ENCODE measurements around the gene TLE2. TPM values are rescaled to one million over a fixed set of nuclear protein-coding genes. Genes with fewer than 3 reads are reported as not detected.

TLE2 gene
- total RNA-seq, 1 experiment from 2014 or later: 6.2 TPM

DNA sequence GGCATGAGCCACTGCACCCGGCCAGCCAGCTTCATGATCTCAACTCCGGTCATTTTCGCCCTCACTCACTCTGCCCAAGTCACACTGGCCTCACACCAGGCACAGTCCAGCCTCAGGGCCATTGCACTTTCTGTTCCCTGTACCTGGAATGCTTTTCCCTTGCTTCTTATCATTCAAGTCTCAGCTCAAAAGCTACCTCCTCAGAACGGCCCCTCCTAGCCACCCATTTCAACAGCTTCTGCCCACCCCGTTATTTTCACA, 2.5 kb upstream of the TLE2 start:
- Histone ChIP-seq H3K4me1 (ENCODE audit: control insufficient read depth, insufficient read depth, low read length) (peaks cover 7% of the 10 kb centered on the region), H3K27ac (ENCODE audit: low read length) (no peak overlapping the region), H3K27me3 (ENCODE audit: control insufficient read depth, insufficient read depth, low read length) (no peaks in the 10 kb centered on the region; the same call in 1 of the 2 replicates), H3K9me3 (ENCODE audit: control insufficient read depth, insufficient read depth, low read depth, low read length) (no peaks in the 10 kb centered on the region), H3K36me3 (ENCODE audit: control insufficient read depth, insufficient read depth, low read length) (no peaks in the 10 kb centered on the region), H3K4me3 (ENCODE audit: low read depth in 2 of 2, low read length in 2 of 2) (no peak overlapping the region)
- intact Hi-C loops (cut with micrococcal nuclease; ENCODE audit: unreplicated experiment) (no loop called here), in situ Hi-C loops (cut with HindIII; ENCODE audit: low pct_unique_long_range_greater_than_20kb, low sequenced_read_pairs) (no loop called here)
- ATAC-seq (no peak), DNase-seq (ENCODE audit: low read depth, low spot score) (no peak)
- TF ChIP-seq POLR2AphosphoS5 (IDR thresholded peaks at IDR 0.05; ENCODE audit: low read depth, low read length) (no peak), TCF7L2 (IDR thresholded peaks at IDR 0.05; ENCODE audit: low read depth, low read length) (no peak), SIN3A (IDR thresholded peaks at IDR 0.05; ENCODE audit: borderline replicate concordance, insufficient read depth, low read depth, low read length) (no peak), CTCF (IDR thresholded peaks at IDR 0.05) (no peak), REST (IDR thresholded peaks at IDR 0.05; ENCODE audit: insufficient read depth in 1 of 2, low read depth in 2 of 2, low read length in 1 of 2) (no peak)
- ChIA-PET POLR2A (interaction anchor here (0.6 kb wide), 1 partner anchor 79 kb away, joined by 8 read pairs; no protein-coding TSS in a partner anchor), CTCF (interaction anchor here (0.7 kb wide), 1 partner anchor 81 kb away, joined by 3 read pairs; no protein-coding TSS in a partner anchor)
- no TSS peak for BruUV-seq (replicated peaks)

DNA sequence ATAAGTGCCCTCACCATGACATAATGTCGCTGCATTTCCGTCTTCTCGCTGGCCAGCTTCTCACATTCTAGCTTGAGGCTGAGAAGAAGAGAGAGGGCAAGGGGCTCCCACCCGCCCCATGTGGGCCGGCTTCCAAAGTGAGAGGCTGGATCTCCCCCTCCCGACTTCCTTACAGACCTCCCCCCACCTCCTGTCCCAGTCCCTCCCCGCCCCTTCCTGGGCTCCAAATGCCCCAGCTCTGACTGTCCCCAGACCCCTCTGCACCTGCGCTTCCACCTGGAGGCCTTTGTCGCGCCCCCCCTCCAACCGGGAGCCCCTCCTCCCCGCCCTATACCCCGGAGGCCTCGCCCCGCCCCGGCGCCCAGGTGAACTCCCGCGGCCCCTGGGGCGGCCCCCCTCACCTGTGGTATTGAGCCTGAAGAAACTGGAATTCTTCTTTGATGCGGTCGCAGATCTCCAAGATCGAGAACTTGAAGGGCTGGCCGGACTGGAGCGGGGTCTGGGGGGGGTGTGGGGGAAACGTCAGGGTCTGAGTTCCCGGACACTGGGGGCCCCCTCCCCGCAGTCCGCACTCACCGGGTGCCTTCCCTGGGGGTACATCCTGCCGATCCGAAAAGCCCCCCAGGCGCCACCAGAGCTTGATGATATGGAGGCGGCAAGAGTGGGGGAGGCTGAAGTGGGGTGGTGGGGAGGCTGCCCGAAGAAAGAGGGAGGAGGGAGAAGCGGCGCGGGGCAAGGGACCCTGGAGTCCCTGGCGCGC, 595 bp downstream of the TLE2 start:
- ChIA-PET CTCF (no interaction called here), POLR2A (no interaction called here)
- Histone ChIP-seq H3K4me1 (ENCODE audit: control insufficient read depth, insufficient read depth, low read length) (no peaks in the 10 kb centered on the region), H3K27me3 (ENCODE audit: control insufficient read depth, insufficient read depth, low read length) (no peaks in the 10 kb centered on the region; the same call in 1 of the 2 replicates), H3K4me3 (ENCODE audit: low read depth in 2 of 2, low read length in 2 of 2) (peak overlapping the region; percentile 37 to 38), H3K27ac (ENCODE audit: low read length) (no peak overlapping the region), H3K36me3 (ENCODE audit: control insufficient read depth, insufficient read depth, low read length) (no peaks in the 10 kb centered on the region), H3K9me3 (ENCODE audit: control insufficient read depth, insufficient read depth, low read depth, low read length) (no peaks in the 10 kb centered on the region)
- TF ChIP-seq CTCF (IDR thresholded peaks at IDR 0.05) (no peak), SIN3A (IDR thresholded peaks at IDR 0.05; ENCODE audit: borderline replicate concordance, insufficient read depth, low read depth, low read length) (no peak), TCF7L2 (IDR thresholded peaks at IDR 0.05; ENCODE audit: low read depth, low read length) (no peak), POLR2AphosphoS5 (IDR thresholded peaks at IDR 0.05; ENCODE audit: low read depth, low read length) (no peak), REST (IDR thresholded peaks at IDR 0.05; ENCODE audit: insufficient read depth in 1 of 2, low read depth in 2 of 2, low read length in 1 of 2) (no peak)
- no TSS peak for BruUV-seq (replicated peaks)
- intact Hi-C loops (cut with micrococcal nuclease; ENCODE audit: unreplicated experiment): no loop called here
- DNase-seq (ENCODE audit: low read depth, low spot score): no peak
- in situ Hi-C loops (cut with HindIII; ENCODE audit: low pct_unique_long_range_greater_than_20kb, low sequenced_read_pairs): no loop called here
- peak; percentile 17; the same call in 1 of the 2 replicates for ATAC-seq

Data from Panc1 (cell line).